ENCODE measurements around the gene BPIFA2.
"Not testable (repeated sequence)": the region's sequence is repeated elsewhere in the genome, so short reads cannot be mapped to it uniquely, and the experiment has no call there.

The BPIFA2 gene

GRCh38 chr20:33167859-33168258, at the start of gene BPIFA2:
BPIFA2 (plus strand) TSS chr20:33168159; CDS start chr20:33169146, 987 bp downstream.
- no peak for DNase-seq (ENCODE audit: low read depth, low spot score)

DNA sequence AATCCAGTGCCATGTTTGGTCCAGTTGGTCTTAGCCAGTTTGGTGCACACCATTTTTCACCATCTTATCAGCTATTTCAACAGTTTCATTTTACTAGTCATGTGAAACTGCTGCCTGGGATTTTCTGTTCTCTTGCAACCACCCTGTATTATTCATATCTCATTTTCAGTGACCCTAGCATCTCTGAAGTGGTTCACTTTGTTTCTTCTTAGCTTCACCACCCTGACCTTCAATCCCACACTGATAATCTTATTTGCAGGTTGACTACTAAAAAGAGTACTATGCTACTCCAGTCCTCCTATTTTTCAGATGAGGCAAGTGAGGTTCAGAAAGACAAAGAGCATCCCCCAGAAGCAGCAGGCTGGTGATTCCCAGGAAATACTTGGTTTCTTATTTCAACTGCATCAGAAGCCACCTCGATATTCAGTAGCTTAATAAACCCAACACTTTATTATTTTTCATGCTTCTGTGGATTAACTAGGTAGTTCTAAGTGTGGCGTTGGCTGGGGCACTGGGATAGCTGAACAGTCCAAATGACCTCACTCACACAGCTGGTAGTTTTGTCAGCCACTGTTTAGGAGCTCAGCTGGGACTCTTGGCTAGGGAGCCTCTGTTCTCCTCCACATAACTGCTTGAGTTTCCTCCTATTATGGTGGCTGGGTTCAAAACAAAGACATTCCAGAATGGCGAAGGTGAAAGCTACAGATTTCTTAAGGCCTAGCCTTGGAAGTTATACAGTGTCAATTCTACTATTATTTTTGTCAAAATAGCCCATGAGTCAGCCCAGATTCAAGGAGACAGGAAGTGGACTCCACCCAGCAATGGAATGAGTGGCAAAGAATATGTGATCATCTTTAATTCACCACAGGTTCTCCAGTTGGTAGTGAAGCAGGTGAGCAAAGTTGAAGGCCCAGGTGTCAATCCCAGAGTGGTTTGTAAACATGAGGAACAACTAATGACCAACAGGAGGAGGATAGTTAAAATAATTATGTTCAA, 47.9 kb upstream of the BPIFA2 start:
- DNase-seq (ENCODE audit: low read depth, low spot score): no peak

DNA sequence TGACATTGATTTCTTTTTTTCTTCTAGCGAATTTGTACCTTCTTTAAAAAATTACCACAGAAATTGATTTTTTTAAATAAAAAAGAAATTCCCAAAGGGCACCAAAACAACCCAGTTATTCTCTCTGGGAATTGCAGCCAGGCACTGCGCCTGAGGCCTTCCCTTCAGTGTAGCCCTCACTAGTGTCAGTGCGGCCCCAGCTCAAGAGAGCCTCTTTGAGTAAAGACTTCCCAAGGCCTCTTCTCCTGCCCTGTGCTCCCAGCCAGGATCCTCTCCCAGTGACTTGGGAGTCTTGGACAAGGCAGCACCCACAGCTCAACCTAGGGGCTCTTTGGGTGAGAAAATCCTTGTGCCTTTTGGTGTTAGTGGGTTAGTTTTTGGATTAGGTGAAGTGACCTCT, 47.0 kb upstream of the BPIFA2 start:
- no peak for DNase-seq (ENCODE audit: low read depth, low spot score)

GRCh38 chr20:33122297-33122696, 45.7 kb upstream of the BPIFA2 start:
- DNase-seq (ENCODE audit: low read depth, low spot score): not testable (repeated sequence)

GRCh38 chr20:33124261-33124660, 43.7 kb upstream of the BPIFA2 start:
- DNase-seq (ENCODE audit: low read depth, low spot score): no peak

- DNase-seq (ENCODE audit: low read depth, low spot score): no peak
Measured at GRCh38 chr20:33124994-33125393, 43.0 kb upstream of the BPIFA2 start.

- peak; percentile 13 for DNase-seq (ENCODE audit: low read depth, low spot score)
Measured at GRCh38 chr20:33125983-33126382, 42.0 kb upstream of the BPIFA2 start.

DNA sequence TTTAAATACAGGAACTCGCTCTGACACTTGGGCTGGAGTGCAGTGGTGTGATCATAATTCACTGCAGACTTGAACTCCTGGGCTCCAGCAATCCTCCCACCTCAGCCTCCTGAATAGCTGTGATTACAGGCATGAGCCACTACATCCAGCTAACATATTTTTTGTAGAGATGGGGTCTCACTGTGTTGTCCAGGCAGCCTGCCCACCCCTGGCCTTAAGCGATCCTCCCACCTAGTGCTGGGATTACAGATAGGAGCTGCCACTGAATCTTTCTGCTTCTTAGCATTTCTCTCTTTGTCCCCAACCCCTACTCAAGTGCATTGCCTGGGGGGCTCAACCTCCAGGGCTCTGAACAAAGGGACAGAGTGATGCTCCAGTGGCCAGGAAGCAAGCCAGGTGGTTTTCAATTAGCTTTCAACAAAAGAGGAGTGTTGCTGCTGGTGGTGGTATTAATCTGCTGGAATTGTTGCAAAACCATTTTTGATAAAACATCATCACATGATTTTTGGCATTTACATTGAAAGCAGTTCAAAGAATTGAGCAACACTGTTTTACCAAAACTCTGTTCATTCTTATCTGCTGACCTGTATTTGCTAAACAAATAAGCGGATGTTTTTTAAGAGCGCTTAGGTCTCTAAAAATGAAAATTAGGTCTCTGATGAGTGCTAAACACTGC, 40.4 kb upstream of the BPIFA2 start:
- peak; percentile 59 for DNase-seq (ENCODE audit: low read depth, low spot score)

DNA sequence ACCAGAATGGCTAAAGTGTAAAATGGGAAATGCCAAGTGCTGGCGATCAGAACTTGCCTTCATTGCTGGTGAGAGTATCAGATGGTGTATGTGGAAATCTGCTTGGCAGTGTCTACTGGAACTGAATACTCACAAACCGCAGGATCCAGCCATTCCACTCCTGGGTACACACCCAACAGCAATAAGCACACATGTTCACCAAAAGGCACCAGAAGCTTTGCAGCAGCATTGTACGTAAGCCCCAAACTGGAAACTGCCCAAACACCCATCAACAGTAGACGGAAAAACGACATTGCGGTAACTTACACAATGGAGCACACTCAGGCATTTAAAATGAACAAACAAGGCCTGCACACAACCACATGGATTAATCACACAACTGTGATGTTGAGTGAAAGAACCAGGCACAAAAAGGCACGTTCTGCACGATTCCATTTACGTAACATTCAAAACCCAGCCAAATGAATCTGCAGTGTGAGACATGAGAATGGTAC, 37.3 kb upstream of the BPIFA2 start:
- no peak for DNase-seq (ENCODE audit: low read depth, low spot score)

DNA sequence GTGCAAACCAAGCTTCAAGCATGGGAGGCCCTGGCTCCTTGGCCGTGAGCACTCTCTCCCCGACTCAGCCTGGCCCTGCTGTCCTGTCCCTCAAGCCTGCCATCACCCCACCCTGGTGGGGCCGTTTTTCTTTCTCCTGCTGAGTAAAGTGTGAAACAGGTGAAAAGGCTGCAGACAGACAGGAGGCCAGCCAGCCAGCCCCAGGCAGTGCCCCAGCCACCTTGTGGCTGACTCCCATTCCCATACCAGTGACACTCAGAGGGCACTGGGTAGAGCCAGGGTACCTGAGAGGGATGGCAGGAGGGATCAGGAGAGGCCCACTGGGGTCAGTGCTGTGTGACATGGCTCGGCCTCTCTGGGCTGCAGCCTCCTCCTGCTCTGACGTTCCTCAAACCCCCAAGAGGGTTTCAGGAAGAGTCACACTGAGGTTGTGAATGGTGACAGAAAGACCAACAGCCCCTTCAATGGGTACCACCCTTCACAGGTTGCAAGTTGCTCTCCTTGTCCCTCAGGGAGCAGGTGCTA, 35.9 kb upstream of the BPIFA2 start:
- no peak for DNase-seq (ENCODE audit: low read depth, low spot score)

GRCh38 chr20:33132513-33133372, 35.2 kb upstream of the BPIFA2 start:
- DNase-seq (ENCODE audit: low read depth, low spot score): peak; percentile 44

- DNase-seq (ENCODE audit: low read depth, low spot score): no peak
Measured at GRCh38 chr20:33133373-33133941, 34.5 kb upstream of the BPIFA2 start.

- DNase-seq (ENCODE audit: low read depth, low spot score): no peak
Measured at GRCh38 chr20:33137195-33137594, 30.8 kb upstream of the BPIFA2 start.

GRCh38 chr20:33139467-33139866, 28.5 kb upstream of the BPIFA2 start:
- DNase-seq (ENCODE audit: low read depth, low spot score): no peak

DNA sequence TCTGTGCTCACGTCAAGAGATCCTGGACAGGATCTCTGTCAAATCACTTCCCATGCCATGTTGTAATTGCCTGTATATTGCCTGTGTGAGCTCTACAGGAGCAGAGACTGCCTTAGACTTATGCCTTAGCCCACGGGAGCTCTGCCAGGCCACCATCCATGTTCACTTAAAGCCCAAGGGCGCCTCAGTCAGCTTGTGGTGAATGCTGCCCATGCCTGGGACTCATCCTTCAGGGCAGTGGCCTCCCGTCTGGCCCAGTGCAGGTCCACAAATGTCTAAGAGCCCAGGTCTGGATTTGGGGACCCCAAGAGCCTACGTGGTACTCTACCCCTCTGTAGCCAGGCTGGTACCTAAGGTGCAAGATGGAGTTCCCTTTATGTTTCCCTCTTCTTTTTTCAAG, 22.4 kb upstream of the BPIFA2 start:
- no peak for DNase-seq (ENCODE audit: low read depth, low spot score)

GRCh38 chr20:33147299-33147698, 20.7 kb upstream of the BPIFA2 start:
- no peak for DNase-seq (ENCODE audit: low read depth, low spot score)

GRCh38 chr20:33148040-33148439, 19.9 kb upstream of the BPIFA2 start:
- DNase-seq (ENCODE audit: low read depth, low spot score): no peak

- DNase-seq (ENCODE audit: low read depth, low spot score): no peak
Measured at GRCh38 chr20:33154252-33154651, 13.7 kb upstream of the BPIFA2 start.

GRCh38 chr20:33158637-33159385, 9.1 kb upstream of the BPIFA2 start:
- DNase-seq (ENCODE audit: low read depth, low spot score): no peak

- DNase-seq (ENCODE audit: low read depth, low spot score): no peak
Measured at GRCh38 chr20:33159713-33160112, 8.2 kb upstream of the BPIFA2 start.
